Activated CD8-positive, alpha-beta memory T cell treated with anti-CD3 and anti-CD28 coated beads for 4 hours (primary cell): ENCODE measurements around the gene LMBRD2.
"Not testable (repeated sequence)": the region's sequence is repeated elsewhere in the genome, so short reads cannot be mapped to it uniquely, and the experiment has no call there.

ENCODE experiments used
- DNase-seq, 2 donors: peaks; one replicate each; pipeline ENCODE4 v3.0.0-alpha.2; 2020; ENCODE audit warnings: low read depth in 2 of 2

LMBRD2 gene

DNA sequence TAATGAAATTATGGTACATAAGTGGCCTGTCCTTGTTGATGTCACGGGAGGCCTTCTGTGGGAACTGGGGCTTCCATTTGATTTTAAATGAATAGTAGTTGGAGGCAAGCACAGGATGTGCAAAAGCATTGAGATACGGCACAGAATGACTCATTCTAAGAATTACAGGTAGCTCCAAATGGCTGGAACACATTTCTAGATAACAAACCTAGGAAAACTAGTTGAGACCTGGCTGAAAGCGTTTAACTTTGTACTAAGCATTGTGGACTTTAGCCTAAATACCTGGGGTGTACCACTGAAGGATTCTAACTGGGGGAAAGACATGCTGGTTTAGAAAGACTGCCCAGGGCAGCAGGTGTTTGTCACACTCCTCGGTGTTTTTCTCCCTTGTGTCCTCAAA lies 9.7 kb upstream of the LMBRD2 start:
- DNase-seq: no peak

DNA sequence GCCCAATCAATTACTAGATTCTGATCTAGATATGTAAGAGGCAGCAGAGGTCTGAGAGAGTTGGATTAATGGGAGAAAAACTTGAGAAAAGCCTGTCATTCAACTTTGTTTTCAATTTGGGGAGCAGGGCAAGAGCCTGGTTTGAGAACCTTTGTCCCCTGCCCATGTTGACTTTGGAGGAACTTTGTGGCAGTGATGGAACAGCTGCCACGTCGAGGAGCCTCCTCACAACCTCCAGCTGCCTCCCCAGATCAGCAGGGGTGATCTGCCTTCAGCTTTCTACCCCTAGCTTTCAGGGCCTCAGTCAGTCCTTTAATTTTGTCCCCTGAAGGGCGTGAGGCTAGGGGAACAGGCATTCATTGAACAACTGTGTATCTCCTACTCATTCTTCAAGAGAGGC lies 8.9 kb upstream of the LMBRD2 start:
- no peak for DNase-seq

DNA sequence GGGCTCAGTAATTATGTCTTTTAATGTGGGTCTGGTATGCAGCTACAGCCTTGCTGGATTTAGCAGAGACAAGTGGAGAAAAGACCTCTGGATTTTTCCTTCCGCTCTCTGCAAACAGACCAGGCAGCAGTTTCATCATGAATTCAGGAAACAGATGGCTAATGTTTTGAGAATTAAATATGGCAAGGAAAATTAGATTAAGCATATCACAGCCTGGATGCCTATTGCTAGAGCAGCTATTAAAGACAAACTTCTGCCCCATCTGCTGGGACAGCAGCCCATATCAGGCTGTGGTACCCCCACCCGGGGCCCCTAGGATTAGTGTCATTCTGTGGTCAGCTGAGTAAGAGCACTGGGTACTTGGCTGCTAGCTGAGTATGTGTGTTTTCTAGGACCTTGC lies 6.5 kb upstream of the LMBRD2 start:
- no peak for DNase-seq

DNA sequence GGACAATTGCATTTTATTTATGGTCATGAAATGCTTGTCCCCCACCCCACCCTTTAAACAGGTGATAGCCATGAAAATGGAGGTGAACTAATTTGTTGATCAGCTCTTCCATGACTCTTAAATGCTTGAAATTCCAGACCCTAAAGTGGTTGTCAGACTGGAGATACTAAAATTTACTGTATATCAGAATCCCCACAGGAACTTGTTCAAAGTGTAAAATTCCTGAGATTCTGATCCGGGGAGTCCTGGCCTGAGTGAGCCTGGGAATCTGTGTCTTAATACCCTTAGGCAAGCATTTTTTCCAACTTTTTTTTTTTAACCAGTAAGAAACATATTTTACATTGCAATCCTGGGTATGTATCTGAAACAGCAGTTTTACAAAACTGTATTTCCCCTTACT lies 4.9 kb upstream of the LMBRD2 start:
- no peak for DNase-seq

DNA sequence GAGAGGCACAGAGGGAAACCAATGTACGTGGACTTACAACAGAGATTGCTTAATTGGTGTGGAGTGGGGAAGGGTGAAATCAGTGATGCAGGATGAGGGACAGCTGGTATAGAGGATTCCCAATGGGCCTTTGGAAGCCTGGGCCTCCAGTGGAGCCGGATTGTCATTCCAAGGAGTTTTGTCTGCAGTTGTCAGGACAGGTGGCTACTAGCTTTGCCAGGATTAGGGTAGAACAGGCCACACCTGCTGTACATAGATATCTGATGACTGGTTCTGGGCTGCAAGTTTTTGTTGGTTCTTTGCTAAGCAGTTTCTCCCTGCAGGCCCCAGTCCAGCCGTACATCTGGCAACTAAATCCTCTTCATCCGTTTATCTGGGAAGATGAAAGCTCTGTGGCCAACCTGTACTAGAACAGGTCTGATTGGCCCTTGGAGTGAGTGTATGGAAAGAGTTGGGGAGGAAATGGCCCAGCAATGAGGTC lies 4.5 kb upstream of the LMBRD2 start:
- DNase-seq: no peak

DNA sequence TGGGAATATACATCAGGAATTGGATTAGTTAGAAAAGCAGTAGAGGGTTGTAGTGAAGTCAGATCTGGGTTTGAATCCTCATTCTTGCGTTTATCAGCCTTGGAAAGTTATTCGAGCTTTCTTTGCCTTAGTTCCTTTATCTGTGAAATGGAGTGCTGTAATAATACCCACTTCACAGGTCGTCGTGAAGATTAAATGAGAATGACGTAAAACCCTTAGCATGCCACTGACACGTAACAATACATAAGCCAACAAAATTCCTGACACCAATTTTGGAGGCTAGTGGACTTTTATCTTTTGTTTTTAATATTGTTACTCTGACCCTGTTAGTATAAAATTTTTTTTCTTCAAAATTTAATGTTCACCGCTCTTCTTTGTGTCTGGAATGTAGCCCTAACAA lies 3.6 kb upstream of the LMBRD2 start:
- no peak for DNase-seq

DNA sequence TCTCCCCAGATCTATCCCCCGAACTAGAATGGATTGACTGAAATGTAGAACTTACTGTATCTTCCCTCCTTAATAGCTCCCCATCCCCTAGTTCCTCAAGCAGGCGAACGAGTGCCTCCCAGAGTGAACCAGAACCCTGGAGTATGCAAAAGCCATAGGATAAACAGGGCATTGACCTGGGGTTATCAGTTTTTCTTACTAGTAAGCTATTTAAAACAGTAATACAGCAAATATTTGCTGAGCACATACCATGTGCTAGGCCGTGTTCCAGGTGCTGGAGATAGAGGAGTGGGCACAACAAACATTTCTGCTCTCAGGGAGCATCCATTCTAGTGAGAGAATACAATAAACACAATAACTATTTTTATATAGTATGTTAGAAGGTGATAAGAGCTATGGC lies 2.0 kb upstream of the LMBRD2 start:
- DNase-seq: no peak

DNA sequence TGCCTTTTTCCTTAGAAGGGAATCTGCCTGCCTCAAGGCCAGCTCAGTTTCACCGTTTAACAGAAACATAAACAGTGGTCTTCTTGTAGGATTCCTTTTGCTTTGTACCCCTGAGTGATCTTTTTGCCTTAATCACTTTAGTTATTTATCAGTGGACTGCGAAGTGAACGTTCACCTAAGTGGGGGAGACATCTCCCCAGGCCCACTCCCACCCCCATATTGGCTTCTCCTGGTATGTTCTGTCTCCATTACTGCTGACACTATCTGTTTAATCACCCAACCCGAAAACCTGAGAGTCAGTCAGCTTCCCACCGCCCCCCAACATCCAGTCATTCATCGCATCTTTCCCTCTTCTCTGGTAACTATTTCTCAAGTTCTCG lies 1.6 kb upstream of the LMBRD2 start:
- no peak for DNase-seq

DNA sequence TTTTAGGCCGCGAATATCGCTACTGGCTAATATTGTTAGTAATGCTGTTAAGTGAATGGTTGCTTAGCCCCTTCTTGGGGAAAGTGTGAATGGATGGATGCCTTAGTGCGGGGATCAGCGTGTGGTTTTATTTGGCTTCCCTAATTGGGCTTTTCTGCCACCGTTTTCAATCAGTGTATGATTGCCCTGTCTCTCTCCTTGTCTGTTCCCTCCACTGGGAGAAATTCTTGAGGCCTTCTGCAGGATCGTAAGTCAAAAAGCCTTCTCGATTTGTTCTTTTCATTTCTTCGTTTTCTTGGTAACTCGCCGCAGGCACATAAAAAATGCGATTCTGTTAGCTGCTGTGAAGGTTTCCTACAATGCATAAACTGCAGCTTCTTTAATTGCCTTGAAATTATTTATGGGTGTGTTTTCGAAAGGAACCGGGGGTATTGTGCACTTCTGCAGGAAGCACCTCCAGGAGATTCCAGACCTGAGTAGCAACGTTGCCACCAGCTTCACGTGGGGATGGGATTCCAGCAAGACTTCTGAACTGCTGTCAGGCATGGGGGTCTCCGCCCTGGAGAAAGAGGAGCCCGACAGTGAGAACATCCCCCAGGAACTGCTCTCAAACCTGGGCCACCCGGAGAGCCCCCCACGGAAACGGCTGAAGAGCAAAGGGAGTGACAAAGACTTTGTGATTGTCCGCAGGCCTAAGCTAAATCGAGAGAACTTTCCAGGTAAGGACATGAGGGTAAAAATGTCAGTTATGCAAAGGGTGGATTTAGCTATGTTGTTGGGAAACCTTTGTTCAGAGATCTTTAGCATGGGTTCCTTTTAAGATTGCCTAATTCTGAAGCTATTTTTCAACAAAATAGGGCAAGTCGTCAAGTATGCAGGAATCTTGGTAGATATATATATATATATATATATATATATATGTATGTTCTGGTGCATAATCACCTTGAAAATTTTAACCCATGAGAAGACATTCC lies 924 bp upstream of the LMBRD2 start:
- DNase-seq: no peak

DNA sequence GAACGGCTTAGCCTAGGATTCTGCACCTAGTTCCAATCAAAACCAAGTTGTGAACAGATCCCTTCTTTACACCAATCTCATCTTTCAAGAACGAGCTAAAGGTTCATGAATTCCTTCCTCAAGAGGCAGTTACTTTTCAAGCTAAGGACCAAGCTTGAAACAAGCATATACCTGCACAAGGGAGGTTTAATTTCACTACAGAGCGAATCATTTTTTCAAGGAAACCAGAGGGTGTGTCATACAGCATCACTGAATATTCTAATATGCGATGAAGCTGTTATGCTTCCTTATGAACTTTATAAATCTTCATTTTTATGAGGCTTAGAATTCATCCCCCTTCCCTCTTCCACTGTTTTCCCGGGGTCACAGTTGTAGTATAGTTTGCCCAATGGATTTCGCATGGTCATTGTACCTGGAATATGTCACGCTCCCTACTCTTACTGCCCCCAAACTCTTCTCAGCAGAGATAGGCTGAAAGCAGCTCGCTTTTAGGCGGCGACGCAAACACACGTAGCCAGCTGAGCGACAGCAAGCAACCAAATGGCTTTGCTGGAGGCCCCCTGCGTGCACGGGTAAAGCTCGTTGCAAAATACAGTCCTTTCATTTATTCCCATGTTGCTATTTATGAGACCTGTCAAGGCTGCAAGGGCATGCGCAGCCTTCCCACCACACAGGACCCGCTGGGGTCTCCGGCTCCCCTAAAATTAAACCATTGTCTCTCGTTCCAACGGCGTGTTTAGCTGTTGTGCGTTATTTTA lies 832 bp downstream of the LMBRD2 start:
- no peak for DNase-seq

DNA sequence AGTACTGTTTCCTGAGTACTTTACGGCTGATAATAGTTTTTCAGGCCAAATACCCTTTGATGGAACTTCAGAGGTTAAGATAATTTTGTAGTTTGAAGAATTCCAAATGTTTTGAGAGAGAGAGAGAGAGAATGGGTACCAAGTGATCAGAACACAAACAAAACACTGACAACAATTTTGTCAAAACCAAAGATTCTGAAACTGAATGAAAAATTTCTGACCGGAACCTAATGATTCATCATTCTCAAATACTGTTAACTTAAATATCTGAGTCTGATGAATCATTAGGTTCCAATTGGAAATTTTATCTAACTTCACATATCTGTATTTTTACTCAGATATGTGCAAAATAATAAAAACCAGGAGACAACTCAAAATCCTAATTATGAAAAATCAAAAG lies 4.0 kb downstream of the LMBRD2 start:
- DNase-seq: no peak

DNA sequence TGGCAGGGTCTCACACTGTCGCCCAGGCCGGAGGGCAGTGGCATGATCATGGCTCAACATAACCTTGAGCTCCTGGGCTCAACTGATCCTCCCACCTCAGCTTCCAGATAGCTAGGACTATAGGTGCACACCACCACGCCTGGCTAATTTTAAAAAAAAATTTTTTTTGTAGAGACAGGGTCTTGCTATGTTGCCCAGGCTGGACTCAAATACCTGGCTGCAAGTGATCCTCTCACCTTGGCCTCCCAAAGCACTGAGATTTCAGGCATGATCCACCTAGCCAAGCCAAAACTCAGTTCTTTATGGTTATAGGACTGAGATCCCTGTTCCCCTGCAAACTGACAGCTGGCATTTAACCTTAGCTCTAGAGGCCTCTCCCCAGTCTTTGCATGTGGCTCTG lies 5.3 kb downstream of the LMBRD2 start:
- DNase-seq: no peak

DNA sequence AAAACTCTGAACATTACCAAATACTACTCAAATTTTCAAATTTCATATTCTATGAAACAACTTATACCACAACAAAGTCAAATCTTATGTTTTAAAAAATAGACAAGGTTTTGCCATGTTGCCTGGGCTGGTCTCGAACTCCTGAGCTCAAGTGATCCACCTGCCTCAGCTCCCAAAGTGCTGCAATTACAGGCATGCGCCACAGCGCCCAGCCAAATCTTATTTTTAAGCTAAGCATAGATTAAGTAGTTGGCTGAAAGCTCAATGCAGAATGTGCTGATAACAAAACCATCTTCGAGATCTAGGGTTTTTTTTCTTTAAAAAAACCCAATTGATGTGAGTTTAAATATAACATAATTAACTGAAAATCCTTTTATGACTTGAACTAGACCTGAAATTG lies 6.4 kb downstream of the LMBRD2 start:
- DNase-seq: no peak

DNA sequence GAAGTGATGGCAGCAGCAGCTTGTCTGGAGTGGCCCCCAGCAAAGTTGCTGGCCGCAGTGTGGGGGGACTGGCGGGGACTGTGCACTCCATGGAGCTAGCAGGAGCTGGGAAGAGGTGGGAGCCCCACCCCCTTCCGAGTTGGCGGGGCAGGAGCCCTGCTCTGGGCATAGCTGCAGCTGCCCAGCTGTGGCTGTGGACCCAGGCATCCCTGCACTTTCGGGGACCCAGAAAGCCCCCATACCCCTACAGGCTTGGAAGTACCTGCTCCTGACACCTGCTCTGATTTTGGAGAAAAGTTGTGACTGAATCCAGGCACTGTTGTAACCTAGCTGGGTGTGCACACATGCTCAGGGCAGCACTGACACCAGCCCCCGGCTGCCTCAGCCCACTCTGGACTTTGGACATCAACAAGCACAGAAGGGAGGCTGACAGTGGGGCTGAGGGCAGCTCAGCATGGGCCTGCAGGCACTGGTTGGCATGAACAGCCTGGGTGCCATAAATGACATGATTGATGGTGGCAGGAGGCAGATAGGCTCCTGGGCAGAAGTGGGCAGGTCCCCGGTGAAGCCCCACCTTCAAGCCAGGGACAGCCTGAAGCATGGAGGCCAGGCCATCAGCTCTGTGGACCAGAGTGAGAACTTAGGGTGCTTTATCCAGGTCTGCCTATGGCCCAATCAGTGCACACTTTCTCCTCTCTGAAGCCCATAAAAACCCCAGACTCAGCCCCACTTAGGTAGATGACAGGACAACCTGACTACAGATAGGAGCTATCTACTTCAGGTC lies 12.6 kb downstream of the LMBRD2 start:
- DNase-seq: no peak

DNA sequence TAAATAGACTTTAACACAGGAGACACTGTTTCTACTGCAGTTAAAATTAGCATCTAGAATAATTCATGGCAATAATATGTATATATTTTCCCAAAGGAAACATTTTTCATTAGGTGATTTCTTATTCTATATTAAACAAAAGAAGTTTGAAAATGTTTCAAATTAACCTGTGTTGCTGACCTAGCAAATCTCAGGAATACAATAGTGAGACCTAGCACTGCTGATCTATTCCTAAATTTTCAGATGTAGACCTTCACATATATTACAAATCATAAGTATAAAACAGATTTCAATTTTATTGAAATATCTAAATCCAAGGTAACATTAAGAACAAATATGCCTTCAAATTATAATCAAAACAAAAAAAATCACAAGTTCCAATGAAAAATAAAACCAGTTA lies 15.1 kb downstream of the LMBRD2 start:
- no peak for DNase-seq

DNA sequence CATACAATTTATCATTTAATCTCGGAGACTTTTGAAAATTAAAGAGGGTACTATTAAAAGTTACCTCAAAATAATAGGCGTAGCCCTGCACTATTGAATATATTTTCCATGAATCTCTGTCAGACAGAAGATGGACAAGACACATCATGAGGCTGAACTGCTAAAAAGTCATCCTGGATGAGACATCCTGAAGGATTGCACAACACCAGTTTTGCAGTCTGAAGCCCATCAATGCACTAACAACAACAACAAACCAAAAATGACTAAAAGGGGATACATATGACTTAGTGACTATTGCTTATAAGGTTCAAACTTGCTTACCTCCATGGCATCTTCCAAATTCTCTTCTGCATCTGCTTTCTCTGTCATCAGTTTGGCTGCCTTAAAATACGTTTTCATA lies 15.7 kb downstream of the LMBRD2 start:
- DNase-seq: no peak

DNA sequence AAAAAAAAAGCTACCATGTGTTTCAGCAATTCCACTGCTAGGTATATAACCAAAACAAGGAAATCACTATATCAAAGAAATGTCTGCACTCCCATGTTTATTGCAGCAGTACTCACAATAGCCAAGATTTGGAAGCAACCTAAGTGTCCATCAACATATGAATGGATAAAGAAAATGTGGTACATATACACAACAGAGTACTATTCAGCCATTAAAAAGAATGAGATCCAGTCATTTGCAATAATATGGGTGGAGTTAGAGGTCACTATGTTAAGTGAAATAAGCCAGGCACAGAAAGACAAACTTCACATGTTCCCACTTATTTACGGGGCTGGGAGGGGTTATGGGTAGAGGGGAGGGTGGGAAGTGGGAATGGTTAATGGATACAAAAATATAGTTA lies 18.7 kb downstream of the LMBRD2 start:
- DNase-seq: not testable (repeated sequence)

DNA sequence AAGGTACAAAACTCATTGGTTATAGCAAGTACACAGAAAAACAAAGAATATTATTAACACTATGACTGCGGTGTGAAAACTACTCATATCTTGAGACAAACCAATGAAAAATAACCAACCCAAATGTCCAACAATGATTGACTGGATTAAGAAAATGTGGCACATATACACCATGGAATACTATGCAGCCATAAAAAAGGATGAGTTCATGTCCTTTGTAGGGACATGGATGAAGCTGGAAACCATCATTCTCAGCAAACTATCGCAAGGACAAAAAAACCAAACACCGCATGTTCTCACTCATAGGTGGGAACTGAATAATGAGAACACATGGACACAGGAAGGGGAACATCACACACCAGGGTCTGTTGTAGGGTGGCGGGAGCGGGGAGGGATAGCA lies 22.0 kb downstream of the LMBRD2 start:
- DNase-seq: not testable (repeated sequence)

DNA sequence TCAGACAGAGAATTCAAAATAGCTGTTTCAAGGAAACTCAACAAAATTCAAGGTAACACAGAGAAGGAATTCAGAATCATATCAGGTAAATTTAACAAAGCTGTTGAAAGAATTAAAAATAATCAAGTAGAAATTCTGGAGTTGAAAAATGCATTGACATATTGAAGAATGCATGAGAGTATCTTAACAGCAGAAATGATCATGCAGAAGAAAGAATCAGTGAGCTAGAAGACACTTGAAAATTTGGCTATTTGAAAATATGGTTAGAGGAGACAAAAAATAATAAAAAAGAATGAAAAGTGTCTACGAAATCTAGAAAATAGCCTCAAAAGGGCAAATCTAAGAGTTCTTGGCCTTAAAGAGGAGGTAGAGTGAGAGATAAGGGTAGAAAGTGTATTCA lies 22.9 kb downstream of the LMBRD2 start:
- no peak for DNase-seq

DNA sequence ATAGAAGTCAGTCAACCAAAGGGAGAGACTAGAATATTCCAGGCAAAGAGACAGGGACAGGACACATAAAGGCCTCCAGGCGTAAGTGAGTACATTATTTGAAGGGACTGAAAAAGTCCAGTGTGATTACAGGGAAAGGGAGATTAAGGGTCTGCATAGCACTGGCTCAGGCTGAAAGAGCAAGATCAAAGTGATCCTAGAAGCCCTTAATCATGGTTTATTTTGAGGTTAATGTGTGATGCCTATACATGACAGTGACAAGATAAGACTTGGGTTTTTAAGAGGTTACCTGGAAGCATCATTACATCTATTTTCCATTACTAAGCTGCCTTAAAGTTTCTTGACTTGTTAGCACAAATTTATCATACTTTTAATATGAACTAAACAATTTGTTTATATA lies 25.8 kb downstream of the LMBRD2 start:
- no peak for DNase-seq

DNA sequence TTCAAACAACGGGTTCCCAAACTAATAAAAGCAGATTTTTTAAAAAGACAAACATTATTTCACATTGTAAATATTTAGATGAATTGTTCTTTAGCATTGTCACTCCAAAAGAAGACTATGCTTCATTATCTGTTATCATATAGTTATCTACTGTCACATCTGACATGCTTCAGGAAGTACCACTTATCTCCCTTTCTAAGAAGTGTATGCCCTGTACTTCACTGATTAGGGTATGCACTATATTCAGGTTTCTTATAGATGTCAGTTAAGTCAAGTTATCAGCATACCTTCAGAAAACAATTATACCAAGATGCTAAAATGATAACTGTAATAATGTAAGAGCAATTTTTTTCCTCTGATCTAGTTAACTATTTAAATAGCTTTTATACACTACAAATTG lies 40.4 kb downstream of the LMBRD2 start:
- no peak for DNase-seq

DNA sequence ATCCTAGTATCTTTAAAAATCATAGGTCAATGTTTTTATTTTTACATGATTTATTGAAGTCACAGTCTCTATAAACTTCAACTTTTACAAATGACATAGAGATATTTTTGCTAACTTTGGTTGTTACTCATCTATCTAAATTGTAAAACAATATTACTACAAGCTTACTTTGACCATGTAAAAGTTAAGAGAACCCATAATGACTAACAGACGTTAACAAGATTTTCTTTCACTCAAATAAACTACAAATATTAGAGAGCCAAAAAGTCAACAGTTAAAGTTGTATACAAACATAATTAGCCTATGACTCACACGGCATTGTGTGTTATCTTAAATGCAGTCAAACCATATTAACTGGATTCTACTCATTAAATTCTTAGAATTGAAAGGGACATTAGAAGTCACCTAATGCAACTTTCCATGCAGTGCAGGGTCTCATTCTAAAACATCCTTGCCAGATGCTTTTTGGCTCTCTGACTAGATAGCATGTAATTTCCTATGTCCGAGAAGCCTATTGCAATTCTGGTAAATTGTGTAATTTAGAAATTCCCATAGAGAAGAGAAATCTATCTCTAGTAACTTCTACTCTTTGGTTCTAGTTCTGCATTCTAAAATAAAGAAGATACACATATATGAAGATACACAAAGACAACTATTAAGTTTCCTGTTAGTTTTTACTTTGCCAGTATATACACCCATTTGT lies 42.8 kb downstream of the LMBRD2 start:
- DNase-seq: no peak
